Right atrium auricular region (tissue), 2 donors: Measurements from ENCODE around the gene ZNF773. TPM values are rescaled to one million over a fixed set of nuclear protein-coding genes. Genes with fewer than 3 reads are reported as not detected.
A peak's percentile ranks its signal among the peaks of the same experiment; 100 is the strongest.

Experiments
- DNase-seq: peaks from one replicate; pipeline ENCODE4 v3.0.0-alpha.2; 2019; ENCODE audit warnings: low spot score
- H3K27ac ChIP-seq, 2 donors: fragments of 200-600 bp; sonication (generic); 1 replicate in 1 of 2; 2 replicates in 1 of 2; pipeline ENCODE4 v1.5.1; 2016 to 2019
- H3K27me3 ChIP-seq, 2 donors: fragments of 200-600 bp; sonication (generic); one replicate each; pipeline versions ENCODE4 v1.5.1 to v1.6.0; 2017 to 2019
- H3K36me3 ChIP-seq: fragments of 200-600 bp; sonication (generic); one replicate; pipeline ENCODE4 v1.5.1; 2016
- H3K4me1 ChIP-seq, 2 donors: fragments of 200-600 bp; sonication (generic); one replicate each; pipeline versions ENCODE4 v1.5.1 to v1.6.0; 2017 to 2019
- H3K4me3 ChIP-seq, 2 donors: fragments of 200-600 bp; sonication (generic); 1 replicate in 1 of 2; 2 replicates in 1 of 2; pipeline ENCODE4 v1.5.1; 2017 to 2019; ENCODE audit warnings: mild to moderate bottlenecking in 1 of 2, moderate library complexity in 1 of 2
- H3K9me3 ChIP-seq, 2 donors: fragments of 200-600 bp; sonication (generic); one replicate each; pipeline ENCODE4 v1.5.1; 2019
- CTCF ChIP-seq, 2 donors: fragments of 200-600 bp; sonication (generic); IDR thresholded peaks; one replicate each; pipeline ENCODE4 v1.5.1; 2019; ENCODE audit warnings: antibody characterized with exemption in 2 of 2
- total RNA-seq, 2 donors: library from RNA; depleted of rRNA; stranded (reverse); fragments of >200 nt; gene quantifications; one replicate each; pipeline ENCODE4 v1.1.0, GENCODE V29; 2016

Gene ZNF773
- total RNA-seq, 2 donors from 2014 or later, result 2.1 to 8.5 TPM

- H3K4me1 ChIP-seq, result peaks cover 0 to 21% of the 10 kb centered on the region in 2 donors
- H3K27ac ChIP-seq, result peak within 1 kb of the TSS; percentile 68 to 75
- DNase-seq, result peak; percentile 93
- peaks cover 0 to 21% of the 10 kb centered on the region in 2 donors for H3K9me3 ChIP-seq
- peaks cover 13% of the 10 kb centered on the region for H3K36me3 ChIP-seq
- no peak for TF ChIP-seq CTCF (IDR thresholded peaks at IDR 0.05)
- no peaks in the 10 kb centered on the region for H3K27me3 ChIP-seq
- H3K4me3 ChIP-seq, result peak within 1 kb of the TSS; percentile 78 to 90
Observed at GRCh38 chr19:57527136-57527881, 27.6 kb downstream of the ZNF773 start, which contains the start of gene ZNF549. TSS of gene ZNF549 (plus strand) at chr19:57527356. CDS start at chr19:57527574, 218 bp downstream.

- no peaks in the 10 kb centered on the region for H3K4me1 ChIP-seq
- peaks cover 31 to 100% of the 10 kb centered on the region in 2 donors for H3K9me3 ChIP-seq
- no peaks in the 10 kb centered on the region for H3K27me3 ChIP-seq
- no peak overlapping the region for H3K27ac ChIP-seq
- peaks cover 88% of the 10 kb centered on the region for H3K36me3 ChIP-seq
- no peak for TF ChIP-seq CTCF (IDR thresholded peaks at IDR 0.05)
- DNase-seq, result no peak
- H3K4me3 ChIP-seq, result no peak overlapping the region
Observed at GRCh38 chr19:57537953-57538547, 38.3 kb downstream of the ZNF773 start.

- H3K36me3 ChIP-seq, result peaks cover 98% of the 10 kb centered on the region
- H3K4me3 ChIP-seq, result no peak overlapping the region
- no peaks in the 10 kb centered on the region for H3K27me3 ChIP-seq
- H3K27ac ChIP-seq, result no peak overlapping the region
- no peak for TF ChIP-seq CTCF (IDR thresholded peaks at IDR 0.05)
- no peak for DNase-seq
- H3K4me1 ChIP-seq, result no peaks in the 10 kb centered on the region
- peaks cover 18 to 98% of the 10 kb centered on the region in 2 donors for H3K9me3 ChIP-seq
Observed at GRCh38 chr19:57546513-57546912, 46.8 kb downstream of the ZNF773 start.

GRCh38 chr19:57552432-57552831 is 52.7 kb downstream of the ZNF773 start:
- no peak for TF ChIP-seq CTCF (IDR thresholded peaks at IDR 0.05)
- H3K9me3 ChIP-seq, result peaks cover 4 to 59% of the 10 kb centered on the region in 2 donors
- no peaks in the 10 kb centered on the region for H3K27me3 ChIP-seq
- H3K4me1 ChIP-seq, result no peaks in the 10 kb centered on the region
- no peak for DNase-seq
- H3K4me3 ChIP-seq, result no peak overlapping the region
- no peak overlapping the region for H3K27ac ChIP-seq
- peaks cover 91% of the 10 kb centered on the region for H3K36me3 ChIP-seq

GRCh38 chr19:57557659-57558058 is 57.9 kb downstream of the ZNF773 start:
- Histone ChIP-seq H3K4me3 (no peak overlapping the region), H3K27ac (peak overlapping the region; percentile 3 to 45), H3K27me3 (no peaks in the 10 kb centered on the region), H3K4me1 (peaks cover 0 to 23% of the 10 kb centered on the region in 2 donors), H3K9me3 (peaks cover 0 to 8% of the 10 kb centered on the region in 2 donors), H3K36me3 (peaks cover 39% of the 10 kb centered on the region)
- no peak for DNase-seq
- no peak for TF ChIP-seq CTCF (IDR thresholded peaks at IDR 0.05)

Other genes starting within 250 kb of the ZNF773 start
- 10 to 100 TPM; 34.7 to 38.3 TPM for gene ZNF460, start 219.5 kb upstream of the ZNF773 start, total RNA-seq
- 1 to 10 TPM; 6.0 to 7.8 TPM for gene ZNF543, start 179.5 kb upstream of the ZNF773 start, total RNA-seq
- gene ZNF304, start 148.7 kb upstream of the ZNF773 start, total RNA-seq, result 1 to 10 TPM; 6.6 to 8.2 TPM
- gene TRAPPC2B, start 136.4 kb upstream of the ZNF773 start, total RNA-seq, result 10 to 100 TPM; 16.2 to 23.1 TPM
- gene ZNF547, start 136.4 kb upstream of the ZNF773 start, total RNA-seq, result 1 to 10 TPM; 2.4 to 3.5 TPM
- 10 to 100 TPM; 11.1 to 18.3 TPM for gene ZNF548, start 110.1 kb upstream of the ZNF773 start, total RNA-seq
- 1 to 10 TPM; 5.6 to 8.4 TPM for gene ZNF17, start 88.8 kb upstream of the ZNF773 start, total RNA-seq
- gene ZNF749, start 64.6 kb upstream of the ZNF773 start, total RNA-seq, result 1 to 10 TPM; 1.1 to 3.5 TPM
- gene VN1R1, start 42.8 kb upstream of the ZNF773 start, total RNA-seq, result 1 to 10 TPM; 2.0 to 2.9 TPM
- gene ZNF772, start 22.4 kb upstream of the ZNF773 start, total RNA-seq, result 10 to 100 TPM; 14.9 to 17.3 TPM
- gene ZNF419, start 12.2 kb upstream of the ZNF773 start, total RNA-seq, result 1 to 10 TPM; 4.9 to 7.2 TPM
- gene ZNF549, start 27.4 kb downstream of the ZNF773 start, total RNA-seq, result 1 to 10 TPM; 2.2 to 4.1 TPM
- 1 to 10 TPM; 4.6 to 5.2 TPM for gene ZNF550, start 59.9 kb downstream of the ZNF773 start, total RNA-seq
- gene ZNF416, start 79.0 kb downstream of the ZNF773 start, total RNA-seq, result 1 to 10 TPM; 3.2 to 4.4 TPM
- gene ZIK1, start 84.2 kb downstream of the ZNF773 start, total RNA-seq, result 1 to 10 TPM; 3.3 to 4.9 TPM
- 10 to 100 TPM in 1 of 2 donors, 1 to 10 TPM in 1; 5.7 to 10.8 TPM for gene ZNF530, start 99.9 kb downstream of the ZNF773 start, total RNA-seq
- 10 to 100 TPM; 11.5 to 14.1 TPM for gene ZNF134, start 114.3 kb downstream of the ZNF773 start, total RNA-seq
- gene ZNF211, start 133.2 kb downstream of the ZNF773 start, total RNA-seq, result 1 to 10 TPM; 8.8 to 9.7 TPM
- under 1 TPM in 1 of 2 donors, not detected in 1; 0.24 TPM for gene ZSCAN4, start 169.0 kb downstream of the ZNF773 start, total RNA-seq
- 1 to 10 TPM; 3.0 to 5.1 TPM for gene ZNF551, start 182.0 kb downstream of the ZNF773 start, total RNA-seq
- gene ZNF154, start 209.3 kb downstream of the ZNF773 start, total RNA-seq, result 1 to 10 TPM; 2.8 to 3.3 TPM
- gene ZNF671, start 227.7 kb downstream of the ZNF773 start, total RNA-seq, result 1 to 10 TPM; 5.6 to 8.3 TPM
- gene ZNF776, start 246.9 kb downstream of the ZNF773 start, total RNA-seq, result 1 to 10 TPM; 6.0 to 8.9 TPM